Measurements from ENCODE around the gene EPB41L1. TPM values are rescaled to one million over a fixed set of nuclear protein-coding genes. Genes with fewer than 3 reads are reported as not detected.
A peak's percentile ranks its signal among the peaks of the same experiment; 100 is the strongest.

The EPB41L1 gene
- total and polyA plus RNA-seq, 4 donors = 13.5 to 61.9 (median 32.8) TPM

GRCh38 chr20:36206641-36207040, 52.1 kb downstream of the EPB41L1 start:
- Histone ChIP-seq H3K27ac (ENCODE audit: low read depth in 1 of 2, low read length in 1 of 2) (no peak overlapping the region), H3K9ac (ENCODE audit: insufficient read depth in 1 of 2, low read length in 2 of 2) (no peak overlapping the region), H3K36me3 (ENCODE audit: control insufficient read depth in 4 of 4, insufficient read depth in 4 of 4, low read length in 4 of 4) (peaks cover 0 to 30% (median 5%) of the 10 kb centered on the region in 4 donors), H3K27me3 (ENCODE audit: control insufficient read depth in 3 of 3, insufficient read depth in 3 of 3, low read length in 2 of 3) (no peaks in the 10 kb centered on the region), H3K4me3 (no peak overlapping the region), H3K4me1 (ENCODE audit: control insufficient read depth in 5 of 5, insufficient read depth in 5 of 5, low read length in 5 of 5) (no peaks in the 10 kb centered on the region), H3K9me3 (ENCODE audit: control insufficient read depth in 4 of 4, insufficient read depth in 3 of 4, low read length in 3 of 4) (no peaks in the 10 kb centered on the region)
- ATAC-seq (ENCODE audit: insufficient read depth, low FRiP score) (no peak), DNase-seq (no peak)
- TF ChIP-seq CTCF (IDR thresholded peaks at IDR 0.05; ENCODE audit: control extremely low read depth, extremely low read depth) = no peak
- 87 to 89% methylated on average over 9 of the region's 9 CpGs for WGBS, 2 donors

- peaks cover 0 to 33% (median 8%) of the 10 kb centered on the region in 4 donors for H3K36me3 ChIP-seq (ENCODE audit: control insufficient read depth in 4 of 4, insufficient read depth in 4 of 4, low read length in 4 of 4)
- no peaks in the 10 kb centered on the region for H3K27me3 ChIP-seq (ENCODE audit: control insufficient read depth in 3 of 3, insufficient read depth in 3 of 3, low read length in 2 of 3)
- whole genome bisulfite sequencing, 2 donors = 92% methylated on average over 11 of the region's 11 CpGs
- no peak overlapping the region for H3K27ac ChIP-seq (ENCODE audit: low read depth in 1 of 2, low read length in 1 of 2)
- H3K4me3 ChIP-seq = no peak overlapping the region
- ATAC-seq (ENCODE audit: insufficient read depth, low FRiP score) = no peak
- DNase-seq = no peak
- no peaks in the 10 kb centered on the region for H3K4me1 ChIP-seq (ENCODE audit: control insufficient read depth in 5 of 5, insufficient read depth in 5 of 5, low read length in 5 of 5)
- no peak for TF ChIP-seq CTCF (IDR thresholded peaks at IDR 0.05; ENCODE audit: control extremely low read depth, extremely low read depth)
- H3K9me3 ChIP-seq (ENCODE audit: control insufficient read depth in 4 of 4, insufficient read depth in 3 of 4, low read length in 3 of 4) = no peaks in the 10 kb centered on the region
- H3K9ac ChIP-seq (ENCODE audit: insufficient read depth in 1 of 2, low read length in 2 of 2) = no peak overlapping the region
Observed at GRCh38 chr20:36207602-36208001, 53.1 kb downstream of the EPB41L1 start.

- ATAC-seq (ENCODE audit: insufficient read depth, low FRiP score) (no peak), DNase-seq (no peak)
- Histone ChIP-seq H3K4me3 (no peak overlapping the region), H3K9ac (ENCODE audit: insufficient read depth in 1 of 2, low read length in 2 of 2) (no peak overlapping the region), H3K36me3 (ENCODE audit: control insufficient read depth in 4 of 4, insufficient read depth in 4 of 4, low read length in 4 of 4) (peaks cover 0 to 33% (median 8%) of the 10 kb centered on the region in 4 donors), H3K27ac (ENCODE audit: low read depth in 1 of 2, low read length in 1 of 2) (no peak overlapping the region), H3K4me1 (ENCODE audit: control insufficient read depth in 5 of 5, insufficient read depth in 5 of 5, low read length in 5 of 5) (no peaks in the 10 kb centered on the region), H3K9me3 (ENCODE audit: control insufficient read depth in 4 of 4, insufficient read depth in 3 of 4, low read length in 3 of 4) (no peaks in the 10 kb centered on the region), H3K27me3 (ENCODE audit: control insufficient read depth in 3 of 3, insufficient read depth in 3 of 3, low read length in 2 of 3) (no peaks in the 10 kb centered on the region)
- TF ChIP-seq CTCF (IDR thresholded peaks at IDR 0.05; ENCODE audit: control extremely low read depth, extremely low read depth) = no peak
- 91 to 94% methylated on average over 10 of the region's 10 CpGs for WGBS, 2 donors
Observed at GRCh38 chr20:36208257-36208656, 53.7 kb downstream of the EPB41L1 start.

GRCh38 chr20:36210436-36211021, 56.0 kb downstream of the EPB41L1 start:
- no peak for ATAC-seq (ENCODE audit: insufficient read depth, low FRiP score)
- peaks cover 0 to 32% (median 8%) of the 10 kb centered on the region in 4 donors for H3K36me3 ChIP-seq (ENCODE audit: control insufficient read depth in 4 of 4, insufficient read depth in 4 of 4, low read length in 4 of 4)

More at GRCh38 chr20:36210436-36211021, 56.0 kb downstream of the EPB41L1 start:
- WGBS, 2 donors = 87 to 90% methylated on average over 5 of the region's 5 CpGs
- no peak overlapping the region for H3K9ac ChIP-seq (ENCODE audit: insufficient read depth in 1 of 2, low read length in 2 of 2)
- no peaks in the 10 kb centered on the region for H3K9me3 ChIP-seq (ENCODE audit: control insufficient read depth in 4 of 4, insufficient read depth in 3 of 4, low read length in 3 of 4)
- TF ChIP-seq CTCF (IDR thresholded peaks at IDR 0.05; ENCODE audit: control extremely low read depth, extremely low read depth) = no peak
- no peak overlapping the region for H3K4me3 ChIP-seq
- no peak overlapping the region for H3K27ac ChIP-seq (ENCODE audit: low read depth in 1 of 2, low read length in 1 of 2)
- no peaks in the 10 kb centered on the region for H3K4me1 ChIP-seq (ENCODE audit: control insufficient read depth in 5 of 5, insufficient read depth in 5 of 5, low read length in 5 of 5)
- peak; percentile 19 to 56 (median 33) for DNase-seq
- no peaks in the 10 kb centered on the region for H3K27me3 ChIP-seq (ENCODE audit: control insufficient read depth in 3 of 3, insufficient read depth in 3 of 3, low read length in 2 of 3)

Data from lung (tissue), 12 donors.